GM19372 (cell line): ENCODE data around the gene ACKR2.

Source experiments
- ATAC-seq: cut with Tn5 transposase; IDR thresholded peaks from one replicate; pipeline ENCODE4 v1.9.1; 2021; ENCODE audit warnings: mild to moderate bottlenecking, low read depth, moderate library complexity; ENCODE audit not compliant: unreplicated experiment

Gene ACKR2

DNA sequence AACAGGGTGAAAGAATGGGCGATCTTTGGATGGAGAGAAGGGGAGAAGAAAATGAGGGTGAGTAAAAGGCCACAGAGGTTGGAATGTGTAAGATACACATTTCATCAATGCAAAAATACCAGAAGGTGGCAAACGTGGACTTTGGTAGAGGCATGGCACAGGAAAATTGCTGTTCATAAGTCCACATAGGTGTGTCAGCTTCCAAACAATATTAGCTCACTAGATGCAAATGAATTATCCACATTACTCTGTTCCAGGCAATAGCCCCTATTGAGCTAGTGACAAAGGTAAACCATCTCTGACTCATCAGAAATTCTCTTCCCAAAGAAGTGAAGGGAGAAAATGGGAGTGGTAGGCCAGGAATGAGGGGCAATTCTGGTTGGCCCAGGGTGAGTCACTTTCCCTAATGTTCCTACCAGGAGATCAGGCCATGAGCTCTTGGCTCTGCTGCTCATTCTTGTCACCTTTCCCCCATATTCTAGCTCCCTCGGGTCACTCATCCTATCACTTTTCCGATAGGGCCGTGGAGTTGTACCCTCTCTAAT is 19.9 kb downstream of the ACKR2 start:
- no peak for ATAC-seq

DNA sequence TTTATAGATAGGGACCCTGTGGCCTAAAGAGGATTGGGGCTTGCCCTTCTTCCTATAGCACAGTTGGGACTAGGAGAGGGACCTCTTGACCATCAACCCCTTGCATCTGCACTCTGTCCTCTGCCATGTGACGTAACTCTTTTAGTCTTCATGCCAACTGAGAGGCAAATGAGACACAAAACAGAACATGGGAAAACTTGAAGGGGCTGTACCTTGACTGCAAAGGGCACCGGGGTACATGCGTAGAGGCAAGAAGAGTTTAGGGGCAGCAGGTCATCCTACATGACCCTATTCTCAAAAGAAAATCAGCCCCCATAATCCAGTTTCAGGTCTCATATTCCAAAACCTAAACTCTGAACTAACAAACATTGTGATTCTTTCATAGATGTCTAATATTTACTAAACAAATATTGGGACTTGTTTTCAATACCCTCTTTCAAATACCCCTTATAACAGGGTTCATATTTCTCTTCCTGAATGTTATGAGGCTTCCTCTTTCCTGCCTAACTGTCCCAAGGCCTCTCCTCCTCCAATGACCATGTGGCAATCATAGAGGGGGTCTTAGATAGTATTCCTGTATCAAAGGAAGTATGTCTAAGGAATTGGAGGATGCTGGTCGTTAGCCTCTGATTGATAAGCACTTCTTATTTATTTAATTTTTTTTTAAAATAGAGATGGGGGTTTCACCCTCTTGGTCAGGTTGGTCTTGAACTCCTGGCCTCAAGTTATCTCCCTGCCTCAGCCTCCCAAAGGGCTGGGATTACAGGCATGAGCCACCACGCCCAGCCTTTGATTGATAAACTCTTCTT is 20.6 kb downstream of the ACKR2 start:
- ATAC-seq: no peak

DNA sequence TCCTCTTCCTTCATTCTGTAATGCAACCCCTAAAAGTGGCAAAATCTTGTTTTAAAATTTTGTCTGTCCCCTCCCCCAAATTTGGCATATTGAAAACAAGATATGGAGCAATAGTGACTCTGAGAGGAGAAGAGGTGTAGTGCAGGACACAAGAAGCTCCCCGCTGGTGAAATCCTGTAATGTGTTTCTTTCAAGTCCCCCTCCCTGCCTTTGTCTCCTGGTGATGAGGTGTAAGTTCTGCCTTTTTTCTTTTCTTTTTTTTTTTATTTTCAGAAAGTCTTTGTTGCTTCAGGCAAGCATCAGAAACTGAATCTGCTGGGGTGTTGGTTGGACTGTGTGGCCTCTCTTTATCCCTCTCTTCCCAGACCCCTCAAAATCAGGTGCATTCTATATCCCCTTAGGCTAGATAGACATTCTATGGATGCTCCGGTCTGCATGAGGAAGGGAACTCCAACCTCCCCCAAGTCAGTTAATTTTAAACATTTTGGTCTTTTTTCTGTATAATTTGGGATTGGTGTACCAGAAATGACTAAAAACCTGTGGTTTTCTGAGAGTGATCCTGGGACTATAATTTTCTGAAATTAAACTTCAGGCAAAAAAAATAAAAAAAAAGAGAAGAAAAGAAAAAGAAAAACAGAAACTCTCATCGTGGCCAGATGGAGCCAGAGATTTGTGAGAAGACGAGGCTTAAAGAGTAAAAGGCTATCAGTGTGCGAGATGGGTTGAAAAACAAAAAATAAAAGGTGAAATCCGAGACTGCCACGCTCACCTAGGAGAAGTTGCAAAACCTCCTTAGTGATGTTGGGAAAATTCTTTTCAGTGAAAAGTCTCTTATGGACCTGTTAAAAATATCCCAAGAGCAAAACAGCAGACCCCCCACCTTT is 21.4 kb downstream of the ACKR2 start:
- ATAC-seq: no peak

DNA sequence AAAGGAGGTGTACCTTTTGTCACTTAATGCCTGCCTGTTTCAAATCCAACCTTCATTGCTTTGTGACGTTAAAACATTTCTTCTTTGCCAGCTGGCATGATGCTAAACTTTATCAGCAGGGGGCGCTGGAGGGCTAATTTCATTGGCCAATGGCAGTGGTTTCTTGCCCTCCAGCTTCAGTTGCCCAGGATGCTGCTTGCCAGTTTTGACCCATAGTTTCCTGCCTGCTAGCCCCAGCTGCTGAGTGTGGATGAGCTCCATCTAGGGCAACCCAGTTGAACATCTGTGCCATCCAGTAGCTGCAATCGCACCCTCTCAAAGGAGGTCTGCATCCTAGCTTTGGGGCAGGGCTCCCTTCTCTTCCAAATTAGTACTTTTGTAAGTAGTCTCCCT is 22.1 kb downstream of the ACKR2 start:
- no peak for ATAC-seq

DNA sequence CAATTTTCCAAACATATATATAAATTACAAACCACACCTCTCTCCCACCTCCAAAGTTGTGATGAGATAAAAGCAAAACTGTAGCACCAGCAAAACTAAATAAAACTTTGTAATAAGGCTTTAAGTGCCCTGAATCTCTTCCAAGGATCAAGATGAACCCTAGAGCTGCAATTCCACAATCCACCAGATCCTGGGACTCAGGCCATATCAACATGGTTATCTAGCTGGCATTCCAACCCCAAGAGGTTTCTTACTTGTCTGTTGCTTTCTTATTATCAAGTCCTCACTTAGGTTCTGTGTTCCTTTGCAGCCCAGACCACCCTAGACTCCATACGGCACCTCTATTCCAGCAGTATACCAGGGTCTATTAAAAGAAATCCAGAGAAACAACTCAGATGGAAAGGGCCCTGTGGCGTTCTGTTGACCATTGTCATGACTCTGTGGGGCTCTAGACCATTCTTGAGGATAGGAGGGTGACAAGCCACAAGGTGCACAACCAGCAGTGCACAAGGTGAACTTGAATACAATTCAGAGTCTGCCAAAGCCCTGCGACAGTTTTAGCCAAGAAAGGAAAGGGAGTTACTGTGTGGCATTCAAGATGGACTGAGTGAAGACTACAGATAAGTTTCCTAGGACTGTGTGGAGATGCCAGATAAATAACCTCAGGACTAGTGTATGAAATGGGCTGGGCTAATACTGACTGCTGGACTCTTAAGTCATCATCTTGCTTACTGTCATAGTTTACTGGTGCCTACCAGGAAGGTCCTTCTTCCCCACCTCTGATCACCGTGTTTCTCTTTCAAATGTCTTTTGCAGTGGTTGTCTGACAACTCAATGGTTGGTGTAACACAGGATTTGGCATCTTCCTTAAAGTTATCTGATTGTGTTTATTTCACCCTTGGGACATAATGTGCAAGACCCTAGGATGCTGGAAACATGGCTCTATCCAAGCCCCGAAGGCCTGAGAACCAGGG is 27.2 kb downstream of the ACKR2 start:
- ATAC-seq: no peak

DNA sequence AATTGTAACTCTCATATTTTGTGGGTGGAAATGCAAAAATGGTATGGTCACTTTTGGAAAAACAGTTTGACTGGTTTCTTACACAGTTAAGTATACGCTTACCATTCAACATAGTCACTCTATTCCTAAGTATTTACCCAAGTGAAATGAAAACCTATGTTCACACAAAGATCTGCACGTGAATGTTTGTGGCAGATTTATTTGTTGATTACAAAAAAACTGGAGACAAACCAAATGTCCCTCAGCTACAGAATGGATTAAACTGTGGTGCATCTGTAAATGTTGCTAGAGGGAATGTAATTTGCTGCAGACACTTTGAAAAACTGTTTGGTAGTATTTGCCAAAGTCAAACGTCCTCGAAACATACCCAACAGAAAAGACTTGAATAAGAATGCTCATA is 29.3 kb downstream of the ACKR2 start:
- ATAC-seq: no peak

DNA sequence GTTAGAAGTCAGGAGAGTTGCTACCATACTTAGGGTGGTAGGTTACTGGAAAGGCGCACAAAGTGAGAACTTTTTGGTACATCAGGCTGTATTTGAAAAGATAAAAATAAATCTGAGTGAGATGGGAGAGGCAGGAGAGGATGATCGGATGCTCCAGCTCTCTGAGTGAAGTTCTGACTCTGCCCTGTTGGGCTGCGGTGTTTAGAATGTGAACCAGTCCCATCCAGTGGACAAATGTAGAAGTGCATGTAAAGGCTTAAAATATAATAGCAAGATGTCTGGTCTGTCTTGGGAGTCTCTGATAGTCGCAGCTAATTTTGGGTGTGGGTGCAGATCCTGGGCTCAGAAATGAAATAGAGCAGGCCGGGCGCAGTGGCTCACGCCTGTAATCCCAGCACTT is 30.4 kb downstream of the ACKR2 start:
- ATAC-seq: peak; percentile 97

DNA sequence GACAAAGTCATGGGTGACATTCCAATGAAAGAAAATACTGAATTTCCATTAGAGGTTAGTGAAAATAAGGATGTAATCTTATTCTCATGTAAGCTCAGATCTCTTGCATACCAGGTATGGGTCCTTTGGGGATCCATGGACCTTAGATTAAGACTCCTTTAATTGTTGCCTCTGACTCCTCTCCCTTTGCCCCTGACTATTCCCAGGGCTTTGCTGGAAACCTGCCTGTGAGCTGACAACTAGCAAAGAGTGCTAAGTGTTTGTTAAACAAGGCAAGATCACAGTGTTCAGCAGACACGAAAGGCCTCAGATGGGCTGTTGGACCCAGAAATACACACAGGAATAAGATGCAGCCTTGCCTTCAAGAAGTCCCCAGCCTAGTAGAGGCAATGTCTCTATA is 32.1 kb downstream of the ACKR2 start:
- no peak for ATAC-seq

DNA sequence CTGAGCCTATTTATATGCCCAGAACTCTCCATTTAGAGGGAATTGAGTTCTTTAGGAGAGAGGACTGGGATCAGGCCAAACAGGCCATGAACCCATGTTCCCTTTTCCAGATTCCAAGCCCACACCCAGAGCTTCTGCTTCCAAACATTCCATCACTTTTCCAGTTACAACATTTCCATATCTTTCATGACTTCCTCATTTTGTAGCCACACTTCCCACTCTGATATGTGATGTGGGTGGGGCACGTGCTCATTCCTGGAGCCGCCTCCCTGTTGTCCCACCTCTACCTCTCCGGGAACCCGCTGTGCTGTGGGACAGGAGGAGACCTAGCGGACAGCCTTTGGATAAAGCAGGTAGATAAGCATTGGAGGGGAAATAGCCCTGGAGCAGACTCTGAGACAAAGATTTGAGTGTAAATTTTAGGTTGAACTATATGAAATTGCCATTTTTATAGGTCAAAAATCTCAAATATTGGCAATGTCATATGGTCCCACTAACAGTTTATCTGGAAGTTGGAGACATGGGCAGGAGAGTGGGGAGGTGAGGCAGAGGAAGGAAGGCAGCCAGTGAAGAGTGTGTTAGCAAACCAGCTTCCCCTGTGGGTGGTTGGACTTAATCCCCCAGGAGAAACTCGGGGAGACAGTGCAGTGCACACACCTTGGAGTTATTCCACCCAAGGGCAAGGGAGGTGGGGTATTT is 34.6 kb downstream of the ACKR2 start:
- no peak for ATAC-seq

DNA sequence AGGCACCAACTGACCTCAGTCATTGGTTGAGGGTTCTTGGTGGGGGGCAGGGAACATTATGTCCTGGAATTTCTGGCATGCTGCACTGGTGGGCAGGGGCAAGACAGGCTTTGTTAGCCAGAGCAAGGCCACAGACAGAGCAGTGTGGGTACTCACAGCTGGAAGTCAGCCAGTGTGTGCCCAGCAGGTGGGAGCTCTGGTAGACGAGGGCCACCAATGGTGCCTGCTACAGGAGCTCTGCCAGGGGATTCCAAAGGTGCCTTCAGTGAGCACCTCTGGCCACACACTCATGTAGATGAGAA is 35.1 kb downstream of the ACKR2 start:
- no peak for ATAC-seq

DNA sequence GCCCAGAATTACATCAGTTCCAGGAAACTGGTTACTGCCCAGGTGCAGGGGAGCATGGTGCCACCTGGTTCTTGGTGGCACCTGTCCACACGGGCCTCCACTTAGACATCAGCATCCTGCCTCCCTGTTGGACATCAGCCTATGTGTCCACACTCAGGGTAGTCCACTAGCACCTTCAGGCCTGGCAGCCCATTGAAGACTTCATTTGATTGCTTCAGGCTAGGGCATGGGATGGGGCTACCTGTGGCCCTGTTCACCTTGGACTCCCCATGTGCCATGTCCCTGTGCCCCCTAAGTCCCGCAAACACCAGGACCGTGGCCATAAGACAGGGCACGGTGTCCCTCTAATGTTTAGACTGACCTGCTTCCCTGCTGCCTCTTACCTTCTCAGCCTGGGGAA is 35.6 kb downstream of the ACKR2 start:
- ATAC-seq: no peak

DNA sequence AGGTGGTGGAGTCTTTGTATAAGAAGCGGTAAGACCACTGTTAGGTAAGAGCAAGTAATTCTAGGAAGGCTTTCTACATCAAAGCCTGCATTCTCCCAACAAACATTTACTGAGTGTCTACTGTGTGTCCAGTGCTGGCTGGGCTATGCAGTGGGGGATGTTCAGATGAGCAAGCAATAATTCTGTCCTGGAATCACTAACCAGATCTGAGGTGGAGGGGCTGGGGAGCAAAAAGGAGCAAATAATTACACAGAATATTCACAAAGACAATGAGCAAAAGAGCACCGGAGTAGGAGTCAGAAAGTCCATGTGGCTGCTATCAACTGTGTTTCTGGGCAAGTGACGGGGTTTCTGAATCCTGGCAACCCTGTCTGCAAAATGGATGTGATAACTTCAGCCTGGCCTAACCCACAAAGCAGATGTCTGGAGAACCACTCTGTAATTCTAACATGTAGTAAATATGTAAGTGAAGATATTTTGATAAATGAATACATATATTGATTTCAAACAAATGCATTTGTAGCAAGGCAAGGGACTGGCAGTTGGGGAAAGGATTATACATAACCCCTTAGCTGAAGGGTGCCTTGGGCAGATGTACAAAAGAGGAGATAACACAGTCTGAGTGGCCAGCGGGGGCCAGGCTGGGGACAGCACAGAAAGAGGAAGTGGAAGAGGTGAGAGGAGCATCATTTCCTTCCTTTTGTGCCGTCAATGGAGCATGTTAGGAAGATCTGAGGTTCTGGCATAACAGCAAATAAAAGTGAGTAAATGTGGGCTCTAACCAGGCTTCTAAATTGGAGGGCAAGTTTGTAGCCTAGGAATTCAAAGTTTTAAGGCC is 37.7 kb downstream of the ACKR2 start:
- peak; percentile 54 for ATAC-seq

DNA sequence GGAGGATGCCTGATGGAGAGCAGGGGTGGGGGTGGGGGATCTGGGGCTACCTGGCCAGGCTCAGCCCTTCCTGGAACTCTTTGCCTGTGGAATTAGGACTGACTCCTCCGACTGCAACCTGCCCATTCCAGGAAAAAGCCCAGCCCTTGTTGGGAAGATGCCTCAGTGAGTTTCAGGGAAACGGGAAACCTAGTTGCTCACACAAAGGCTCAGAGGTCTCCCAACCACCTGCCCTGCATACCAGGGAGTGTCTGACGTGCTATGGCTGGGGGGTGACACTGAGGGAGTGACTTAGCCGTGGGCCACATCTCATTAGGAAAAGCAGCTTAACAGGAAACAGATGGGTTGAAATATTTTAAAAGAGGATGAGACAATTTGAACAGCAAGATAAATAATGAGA is 38.5 kb downstream of the ACKR2 start:
- no peak for ATAC-seq

DNA sequence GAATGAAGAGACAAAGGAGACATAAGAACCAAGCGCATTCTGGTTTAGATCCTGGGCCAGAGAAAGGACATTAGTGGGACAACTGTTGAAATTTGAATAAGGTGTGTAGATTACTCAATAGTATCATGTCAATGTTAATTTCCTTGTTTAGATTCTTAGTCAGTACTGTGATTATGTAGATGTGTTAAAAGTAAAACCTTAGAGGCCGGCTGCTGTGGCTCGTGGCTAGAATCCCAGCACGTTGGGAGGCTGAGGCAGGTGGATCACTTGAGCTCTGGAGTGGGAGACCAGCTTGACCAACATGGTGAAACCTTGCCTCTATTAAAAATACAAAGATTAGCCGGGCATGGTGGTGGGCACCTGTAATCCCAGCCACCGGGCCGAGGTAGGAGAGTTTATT is 39.8 kb downstream of the ACKR2 start:
- ATAC-seq: no peak

DNA sequence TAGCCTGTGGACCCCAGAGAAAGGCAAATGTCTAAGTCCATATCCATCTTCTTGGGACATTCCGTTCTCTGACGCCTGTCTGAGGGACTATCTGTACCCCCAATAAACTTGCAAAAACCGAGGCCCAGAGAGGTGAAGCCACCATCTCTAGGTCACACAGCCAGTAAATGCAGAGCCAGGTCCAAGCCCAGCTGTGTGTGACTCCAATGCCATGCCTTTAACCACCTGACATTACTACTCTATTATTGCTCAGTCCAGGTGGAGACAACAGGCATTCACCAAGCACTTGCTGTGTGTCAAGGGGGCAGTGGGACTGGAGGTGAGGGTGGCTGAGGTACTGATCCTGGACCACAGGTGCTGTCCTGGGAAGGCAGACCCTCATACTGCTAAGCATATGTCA is 41.0 kb downstream of the ACKR2 start:
- no peak for ATAC-seq

DNA sequence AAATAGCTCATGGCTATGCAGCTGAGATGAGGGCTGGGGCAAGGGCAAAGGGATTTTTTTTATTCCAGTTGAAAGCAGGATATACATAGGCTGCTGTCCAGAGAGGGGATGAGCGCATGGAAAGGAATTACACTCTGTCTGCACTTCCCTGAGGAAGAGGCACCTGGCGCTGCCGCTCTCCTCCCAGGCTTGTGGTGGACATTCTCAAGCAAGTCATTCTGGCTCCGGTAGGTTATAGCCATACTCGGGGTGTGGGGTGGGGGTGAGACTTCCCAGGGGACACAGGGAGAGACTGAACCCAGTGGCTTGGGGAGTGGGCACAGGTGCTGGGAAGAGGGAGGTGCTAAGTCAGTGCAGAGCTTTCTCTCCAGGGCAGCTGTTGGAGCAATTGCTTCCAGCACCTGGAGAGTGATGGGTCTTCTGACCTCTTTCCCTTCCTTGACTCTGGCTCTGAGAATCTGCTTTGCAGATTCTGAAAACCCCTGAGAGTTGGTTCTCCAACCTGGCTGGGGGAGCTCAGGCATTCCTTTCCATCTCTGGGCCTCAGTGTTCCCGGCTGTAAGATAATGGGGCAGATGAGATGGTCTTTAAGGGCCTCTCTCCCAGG is 42.1 kb downstream of the ACKR2 start:
- no peak for ATAC-seq

DNA sequence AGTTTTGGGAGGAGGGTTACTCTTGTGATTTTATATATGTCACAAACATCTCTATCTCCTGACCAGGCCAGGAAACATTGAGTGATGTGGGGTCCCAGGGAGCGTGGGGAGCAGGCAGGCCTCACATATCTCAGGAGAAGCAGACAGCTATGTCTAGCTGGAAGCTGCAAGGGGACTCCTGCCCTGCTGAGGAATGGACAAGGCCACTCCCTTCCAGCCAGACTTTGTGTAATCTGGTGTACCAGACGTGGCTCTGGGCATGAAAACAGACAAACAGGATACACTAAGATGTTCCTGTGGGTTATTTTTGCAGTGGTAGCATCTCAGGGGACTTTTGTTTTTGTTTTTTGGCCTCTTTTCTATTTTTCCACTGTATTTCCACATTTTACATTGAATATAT is 43.2 kb downstream of the ACKR2 start:
- no peak for ATAC-seq

DNA sequence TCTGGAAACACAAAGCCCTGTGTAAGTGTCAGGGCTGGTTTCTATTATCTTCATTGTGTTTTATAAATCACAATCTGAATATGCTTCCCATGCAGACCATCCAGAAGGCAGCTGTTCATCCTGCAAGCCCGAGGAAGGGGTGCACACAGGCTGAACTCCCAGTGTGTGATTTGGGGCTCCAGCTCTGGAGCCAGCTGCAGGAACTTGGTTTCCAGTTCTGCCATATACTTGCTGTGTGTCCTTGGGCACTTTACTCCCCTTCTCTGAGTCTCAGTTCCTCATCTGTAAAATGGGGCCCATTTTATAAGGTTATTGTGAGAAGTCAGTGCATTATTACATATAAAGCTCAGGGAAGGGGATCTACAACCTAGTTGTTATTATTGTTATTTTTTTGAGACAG is 43.8 kb downstream of the ACKR2 start:
- ATAC-seq: no peak
